Astrocyte (in vitro differentiated cells and primary cell): Measurements from ENCODE around the gene ITGA3. TPM values are rescaled to one million over a fixed set of nuclear protein-coding genes. Genes with fewer than 3 reads are reported as not detected.
"Not testable (repeated sequence)": the region's sequence is repeated elsewhere in the genome, so short reads cannot be mapped to it uniquely, and the experiment has no call there.

Experiments
- DNase-seq: peaks from one replicate; pipeline ENCODE4 v3.0.0-alpha.2; 2010; ENCODE audit warnings: low read depth
- FAIRE-seq: peaks from 2 replicates; lab custom pipeline; 2011; peaks lifted over from hg19 to GRCh38; lab: Jason Lieb, UNC
- H2AFZ ChIP-seq: 2 replicates; pipeline ENCODE4 v1.6.0; 2012; ENCODE audit warnings: low read depth, low read length, inconsistent platforms
- H3K27ac ChIP-seq: 2 replicates; pipeline ENCODE4 v1.5.1; 2011; ENCODE audit warnings: low read depth, low read length, inconsistent platforms
- H3K27me3 ChIP-seq: 2 replicates; pipeline ENCODE4 v1.6.0; 2011; ENCODE audit warnings: low read length, inconsistent platforms; ENCODE audit not compliant: insufficient read depth
- H3K36me3 ChIP-seq: 2 replicates; pipeline ENCODE4 v1.5.1; 2011; ENCODE audit warnings: low read length, inconsistent platforms; ENCODE audit not compliant: insufficient read depth
- H3K4me1 ChIP-seq: 2 replicates; pipeline ENCODE4 v1.5.1; 2011; ENCODE audit warnings: low read length, inconsistent platforms; ENCODE audit not compliant: insufficient read depth
- H3K4me2 ChIP-seq: 2 replicates; pipeline ENCODE4 v1.6.0; 2012; ENCODE audit warnings: low read length, inconsistent platforms
- H3K4me3 ChIP-seq: 2 replicates; pipeline ENCODE4 v1.5.1; 2011; ENCODE audit warnings: low read depth, mild to moderate bottlenecking, low read length, inconsistent platforms; ENCODE audit not compliant: insufficient read depth
- H3K79me2 ChIP-seq: 2 replicates; pipeline ENCODE4 v1.6.0; 2012; ENCODE audit warnings: mild to moderate bottlenecking, low read length, inconsistent platforms; ENCODE audit not compliant: insufficient read depth
- H3K9ac ChIP-seq: 2 replicates; pipeline ENCODE4 v1.6.0; 2012; ENCODE audit warnings: mild to moderate bottlenecking, low read length, inconsistent platforms
- H3K9me3 ChIP-seq: 2 replicates; pipeline ENCODE4 v1.5.1; 2012; ENCODE audit warnings: low read depth, mild to moderate bottlenecking, low read length, inconsistent platforms; ENCODE audit not compliant: insufficient read depth
- H4K20me1 ChIP-seq: 2 replicates; pipeline ENCODE4 v1.6.0; 2012; ENCODE audit warnings: low read length, inconsistent platforms; ENCODE audit not compliant: insufficient read depth
- H3K27ac Mint-ChIP-seq: one replicate; pipeline ENCODE4 v1.8.0; 2021; ENCODE audit warnings: mild to moderate bottlenecking, mixed read lengths; ENCODE audit not compliant: unreplicated experiment
- H3K27me3 Mint-ChIP-seq: one replicate; pipeline ENCODE4 v1.8.0; 2021; ENCODE audit warnings: low read depth, mixed read lengths; ENCODE audit not compliant: unreplicated experiment
- H3K36me3 Mint-ChIP-seq: one replicate; pipeline ENCODE4 v1.8.0; 2021; ENCODE audit warnings: low read depth, mixed read lengths; ENCODE audit not compliant: unreplicated experiment
- H3K4me1 Mint-ChIP-seq: one replicate; pipeline ENCODE4 v1.8.0; 2021; ENCODE audit warnings: low read depth, mixed read lengths; ENCODE audit not compliant: unreplicated experiment
- H3K4me3 Mint-ChIP-seq: one replicate; pipeline ENCODE4 v1.8.0; 2021; ENCODE audit warnings: mild to moderate bottlenecking, moderate library complexity, mixed read lengths; ENCODE audit not compliant: unreplicated experiment
- H3K9me3 Mint-ChIP-seq: one replicate; pipeline ENCODE4 v1.8.0; 2021; ENCODE audit warnings: mild to moderate bottlenecking, mixed read lengths; ENCODE audit not compliant: unreplicated experiment
- CTCF ChIP-seq: IDR thresholded peaks from 2 replicates; pipeline ENCODE4 v1.5.1; 2011; ENCODE audit warnings: low read depth, mild to moderate bottlenecking, inconsistent platforms, low read length, moderate library complexity; ENCODE audit not compliant: insufficient read depth
- EZH2 ChIP-seq: IDR thresholded peaks from 2 replicates; pipeline ENCODE4 v1.6.1; 2012; ENCODE audit warnings: mild to moderate bottlenecking, low read length, inconsistent platforms; ENCODE audit not compliant: insufficient read depth
- total RNA-seq: library from RNA; stranded (reverse); gene quantifications from 2 replicates; pipeline ENCODE4 v1.2.1, GENCODE V29; 2021

Gene ITGA3
- total RNA-seq, 1 donor from 2014 or later: 319 TPM

DNA sequence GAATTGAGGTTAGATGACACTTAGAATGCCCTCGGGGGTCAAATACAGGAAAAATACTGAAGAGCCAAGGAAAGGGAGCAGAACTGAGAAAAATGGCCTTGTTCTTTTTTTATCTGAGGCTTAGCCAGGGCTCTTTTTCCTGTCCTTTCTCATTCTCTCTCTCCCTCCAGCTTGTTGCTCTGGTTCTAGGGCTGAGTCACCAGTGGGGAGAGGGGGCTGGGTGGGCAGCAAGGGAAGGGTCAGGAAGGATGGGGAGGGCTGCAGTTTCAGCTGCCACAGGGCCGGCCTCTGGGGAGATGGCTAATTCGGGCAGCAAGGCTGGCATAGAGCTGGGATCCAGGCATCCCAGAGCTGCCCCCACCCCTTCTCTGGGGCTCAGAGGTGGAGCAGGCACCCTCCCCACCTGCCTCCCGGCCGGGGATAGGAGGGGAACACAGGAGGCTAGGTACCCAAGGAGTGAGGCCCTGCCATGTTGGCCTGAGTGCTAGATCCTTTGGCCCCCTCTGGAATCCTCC, 3.9 kb downstream of the ITGA3 start:
- Mint-ChIP-seq H3K4me1 (peaks cover 57% of the 10 kb centered on the region), H3K36me3 (peaks cover 11% of the 10 kb centered on the region)
- H3K4me3 ChIP-seq: peak overlapping the region; percentile 74

GRCh38 chr17:50060951-50061712, 5.2 kb downstream of the ITGA3 start:
- peak overlapping the region; percentile 96 for H3K27ac ChIP-seq
- Mint-ChIP-seq H3K27ac (peak overlapping the region; percentile 58), H3K27me3 (no peaks in the 10 kb centered on the region), H3K4me3 (peak overlapping the region; percentile 60), H3K4me1 (peaks cover 62% of the 10 kb centered on the region), H3K36me3 (peaks cover 15% of the 10 kb centered on the region), H3K9me3 (no peaks in the 10 kb centered on the region)
- peak; percentile 70 for DNase-seq
- no peaks in the 10 kb centered on the region for H3K27me3 ChIP-seq
- no peak for TF ChIP-seq CTCF
- TF ChIP-seq EZH2: no peak
- no peaks in the 10 kb centered on the region for H3K9me3 ChIP-seq
- H2AFZ ChIP-seq: no peak overlapping the region
- peak overlapping the region; percentile 86 for H3K9ac ChIP-seq
- peak overlapping the region; percentile 11 for H3K4me3 ChIP-seq
- peak overlapping the region; percentile 97 for H3K4me2 ChIP-seq
- peaks cover 4% of the 10 kb centered on the region for H3K36me3 ChIP-seq
- FAIRE-seq: no peak
- peaks cover 37% of the 10 kb centered on the region for H4K20me1 ChIP-seq
- peaks cover 95% of the 10 kb centered on the region for H3K79me2 ChIP-seq
- H3K4me1 ChIP-seq: peaks cover 86% of the 10 kb centered on the region

More for the DNA sequence above, 3.9 kb downstream of the ITGA3 start:
- Histone ChIP-seq H3K27ac (peak overlapping the region; percentile 96), H3K9ac (peak overlapping the region; percentile 86), H3K4me1 (peaks cover 83% of the 10 kb centered on the region), H3K36me3 (no peaks in the 10 kb centered on the region), H3K9me3 (no peaks in the 10 kb centered on the region), H3K4me2 (peak overlapping the region; percentile 97), H3K79me2 (peaks cover 97% of the 10 kb centered on the region), H4K20me1 (peaks cover 37% of the 10 kb centered on the region), H3K27me3 (no peaks in the 10 kb centered on the region), H2AFZ (no peak overlapping the region)
- no peak for TF ChIP-seq CTCF
- no peak for TF ChIP-seq EZH2
- Mint-ChIP-seq H3K27ac (peak overlapping the region; percentile 48), H3K9me3 (no peaks in the 10 kb centered on the region), H3K4me3 (peak overlapping the region; percentile 95), H3K27me3 (no peaks in the 10 kb centered on the region)
- FAIRE-seq: no peak
- DNase-seq: peak; percentile 52

DNA sequence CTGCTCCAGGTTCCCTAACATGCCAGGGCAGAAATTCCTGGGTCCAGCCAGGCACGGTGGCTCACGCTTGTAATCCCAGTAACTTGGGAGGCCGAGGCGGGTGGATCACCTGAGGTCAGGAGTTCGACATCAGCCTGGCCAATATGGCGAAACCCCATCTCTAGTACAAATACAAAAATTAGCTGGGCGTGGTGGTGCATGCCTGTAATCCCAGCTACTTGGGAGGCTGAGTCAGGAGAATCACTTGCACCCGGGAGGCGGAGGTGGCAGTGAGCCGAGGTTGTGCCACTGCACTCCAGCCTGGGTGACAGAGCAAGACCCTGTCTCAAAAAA, 5.8 kb downstream of the ITGA3 start:
- H3K4me1 ChIP-seq: peaks cover 92% of the 10 kb centered on the region
- not testable (repeated sequence) for H3K9me3 ChIP-seq, H3K27me3 Mint-ChIP-seq, FAIRE-seq, H2AFZ ChIP-seq, H3K27ac Mint-ChIP-seq, H3K9me3 Mint-ChIP-seq, H3K27me3 ChIP-seq, H3K36me3 ChIP-seq, DNase-seq, H3K4me3 ChIP-seq
- Mint-ChIP-seq H3K4me1 (peaks cover 65% of the 10 kb centered on the region), H3K36me3 (peaks cover 17% of the 10 kb centered on the region), H3K4me3 (peak overlapping the region; percentile 60)
- H3K4me2 ChIP-seq: peak overlapping the region; percentile 97
- H4K20me1 ChIP-seq: peaks cover 37% of the 10 kb centered on the region
- peaks cover 95% of the 10 kb centered on the region for H3K79me2 ChIP-seq
- peak overlapping the region; percentile 86 for H3K9ac ChIP-seq
- H3K27ac ChIP-seq: peak overlapping the region; percentile 96
